Pons (tissue), 1 donor: Measurements from ENCODE around the gene LPAR2.
A peak's percentile ranks its signal among the peaks of the same experiment; 100 is the strongest.
"Not testable (repeated sequence)": the region's sequence is repeated elsewhere in the genome, so short reads cannot be mapped to it uniquely, and the experiment has no call there.

ENCODE experiments used
- DNase-seq: peaks from one replicate; pipeline ENCODE4 v3.0.0-alpha.2; 2016; ENCODE audit warnings: low spot score

The LPAR2 gene

GRCh38 chr19:19627621-19628500 lies at the start of gene LPAR2:
TSS of gene LPAR2 (minus strand) at chr19:19628220. CDS start at chr19:19627275, 945 bp downstream.
- no peak for DNase-seq

DNA sequence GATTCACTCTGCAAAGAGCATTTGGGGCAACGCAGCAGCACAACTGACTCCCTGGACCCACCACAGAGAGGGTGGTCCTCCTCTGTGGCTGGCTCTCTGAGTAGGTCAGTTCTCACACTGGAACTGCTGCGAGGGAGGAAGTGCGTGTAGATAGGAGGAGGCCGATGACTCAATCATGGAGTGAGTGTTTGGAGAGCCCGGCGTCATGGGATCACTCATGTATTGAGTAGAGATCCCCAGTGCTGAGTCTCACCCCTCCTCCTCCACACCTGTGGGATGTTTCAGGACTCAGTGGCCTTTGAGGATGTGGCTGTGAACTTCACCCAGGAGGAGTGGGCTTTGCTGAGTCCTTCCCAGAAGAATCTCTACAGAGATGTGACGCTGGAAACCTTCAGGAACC lies 49.6 kb upstream of the LPAR2 start:
- DNase-seq = no peak

DNA sequence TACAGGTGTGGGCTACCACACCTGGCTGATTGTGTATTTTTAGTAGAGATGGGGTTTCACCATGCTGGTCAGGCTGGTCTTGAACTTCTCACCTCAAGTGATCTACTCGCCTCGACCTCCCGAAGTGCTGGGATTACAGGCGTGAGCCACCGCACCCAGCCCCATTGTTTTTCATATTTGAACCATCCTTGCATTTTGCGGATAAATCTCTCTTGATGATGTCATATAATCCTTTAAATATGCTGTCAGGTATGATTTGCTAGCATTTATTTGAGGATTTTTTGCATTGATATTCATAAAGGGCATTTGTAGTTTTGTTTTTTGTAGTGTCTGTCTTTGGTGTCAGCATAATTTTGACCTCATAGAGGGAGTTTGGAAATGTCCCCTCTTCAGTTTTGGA lies 46.3 kb upstream of the LPAR2 start:
- DNase-seq = no peak

- DNase-seq = no peak
These were observed 44.8 kb upstream of the LPAR2 start for GRCh38 chr19:19672816-19673215.

DNA sequence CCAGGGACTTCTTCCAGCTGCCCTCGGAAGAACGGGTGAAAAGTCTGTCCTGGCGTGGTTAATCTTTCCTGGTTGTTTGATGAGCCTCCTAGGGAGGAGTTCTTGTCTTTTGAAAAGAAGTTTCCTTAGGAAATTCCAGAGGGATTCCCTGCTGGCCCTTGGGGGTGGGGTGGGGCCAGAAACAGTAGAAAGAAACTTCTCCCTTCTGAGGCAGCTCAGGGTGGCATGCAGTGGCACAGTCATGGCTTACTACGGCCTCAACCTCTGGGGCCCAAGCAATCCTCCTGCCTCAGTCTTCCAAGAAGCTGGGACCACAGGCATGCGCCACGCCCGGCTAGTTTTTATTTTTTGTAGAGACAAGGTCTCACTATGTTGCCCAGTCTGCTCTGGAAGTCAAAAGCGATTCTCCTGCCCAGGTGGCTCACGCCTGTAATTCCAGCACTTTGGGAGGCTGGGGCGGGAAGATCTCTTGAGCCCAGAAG lies 42.1 kb upstream of the LPAR2 start:
- DNase-seq = no peak

DNA sequence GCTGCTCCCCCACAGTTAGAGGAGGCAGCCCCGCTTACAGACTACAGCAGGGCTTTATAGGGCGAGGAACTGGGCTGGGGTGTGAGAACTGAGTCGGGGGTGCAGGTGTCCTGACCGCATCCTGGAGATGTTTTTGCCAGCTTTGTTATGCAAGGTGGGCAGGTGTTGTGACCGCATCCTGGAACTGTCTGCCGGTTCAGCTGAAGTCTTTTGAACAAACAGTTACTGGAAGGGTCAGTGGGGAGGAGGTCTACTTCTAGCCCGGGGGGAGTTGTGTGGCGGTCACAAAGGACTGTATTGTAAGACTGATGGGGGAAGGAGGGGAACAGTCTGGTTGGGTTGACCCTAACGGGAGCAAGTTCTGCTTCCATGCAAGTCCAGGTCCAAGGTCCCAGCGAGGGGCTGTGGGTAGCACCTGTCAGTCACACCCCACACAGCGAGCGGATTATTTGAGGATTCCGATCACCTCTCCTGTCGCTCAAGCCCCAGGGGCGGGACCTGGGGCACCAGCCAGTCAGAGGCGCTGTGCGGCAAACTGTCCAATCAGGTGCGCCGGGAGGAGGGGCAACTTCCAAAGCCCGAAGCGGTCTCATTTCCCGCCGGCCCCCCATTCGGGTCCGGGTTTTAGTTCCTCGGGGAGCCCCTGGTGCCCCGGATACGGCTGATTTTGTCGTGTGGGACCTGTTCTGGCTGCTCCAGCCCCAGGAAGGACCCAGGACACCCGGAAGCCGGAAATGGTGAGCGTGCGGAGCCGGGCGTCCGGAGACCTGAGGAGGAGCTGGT lies 40.4 kb upstream of the LPAR2 start, which contains the start of gene ZNF101:
Gene ZNF101 (plus strand): TSS at position 610 of the 783 bp plus-strand sequence. CDS start 125 bp downstream, at position 735.
- peak; percentile 96 for DNase-seq

DNA sequence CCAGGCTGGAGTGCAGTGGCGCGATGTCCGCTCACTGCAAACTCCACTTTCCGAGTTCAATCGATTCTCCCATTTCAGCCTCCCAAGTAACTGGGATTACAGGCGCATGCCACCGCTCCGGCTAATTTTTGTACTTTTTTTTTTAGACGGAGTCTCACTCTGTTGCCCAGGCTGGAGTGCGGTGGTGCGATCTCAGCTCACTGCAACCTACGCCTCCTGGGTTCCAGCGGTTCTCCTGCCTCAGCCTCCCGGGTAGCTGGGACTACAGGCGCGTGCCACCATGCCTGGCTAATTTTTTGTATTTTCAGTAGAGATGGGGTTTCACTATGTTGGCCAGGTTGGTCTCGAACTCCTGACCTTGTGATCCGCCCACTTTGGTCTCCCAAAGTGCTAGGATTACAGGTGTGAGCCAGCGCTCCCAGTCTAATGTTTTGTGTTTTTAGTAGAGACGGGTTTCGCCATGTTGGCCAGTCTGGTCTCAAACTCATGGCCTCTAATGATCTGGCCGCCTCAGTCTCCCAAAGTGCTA lies 37.5 kb upstream of the LPAR2 start:
- DNase-seq = not testable (repeated sequence)

DNA sequence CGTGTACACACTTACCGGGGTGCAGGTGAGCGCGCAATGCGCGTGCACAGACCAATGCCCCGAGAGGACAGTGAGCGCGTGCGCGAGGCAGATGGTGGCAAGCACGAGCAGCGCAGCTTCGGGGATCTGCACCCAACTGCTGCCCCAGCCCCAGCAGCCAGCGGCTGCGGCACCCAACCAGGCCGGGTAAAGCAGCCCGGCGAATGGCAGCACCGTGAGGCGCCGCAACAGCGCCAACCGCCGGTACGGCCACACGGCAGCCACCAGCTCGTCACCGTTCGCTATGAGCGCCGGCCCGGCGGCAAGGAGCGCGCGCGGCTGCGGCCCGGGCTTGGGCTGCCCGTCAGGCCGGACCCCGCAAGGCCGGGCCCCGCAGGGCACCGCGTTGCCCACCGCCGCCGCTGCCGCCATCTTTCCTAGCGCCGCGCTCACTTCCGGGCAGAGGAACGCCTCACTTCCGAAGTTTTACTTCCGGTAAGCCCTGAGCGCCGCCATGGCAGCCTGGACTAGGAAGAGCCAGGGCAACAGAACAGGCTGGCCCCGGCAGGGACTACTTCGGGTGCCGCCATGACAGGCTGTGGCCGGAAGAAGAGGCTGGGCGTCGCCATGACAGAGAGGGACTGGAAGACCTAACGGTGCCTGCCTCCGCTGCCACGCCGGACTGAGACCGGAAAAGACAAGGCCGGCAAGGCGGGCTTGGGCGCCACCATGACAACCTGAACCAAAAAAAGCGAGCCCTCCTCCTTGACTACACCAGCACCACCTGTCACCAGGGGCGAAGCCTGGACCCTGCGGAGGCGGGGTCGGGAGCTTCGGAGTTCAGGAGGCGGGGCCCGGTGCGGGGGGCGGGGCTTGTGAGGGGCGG lies 35.5 kb upstream of the LPAR2 start, which contains the start of gene ATP13A1:
Gene ATP13A1 (minus strand): TSS at position 421 of the 865 bp plus-strand sequence. CDS start 10 bp downstream, at position 411.
- DNase-seq = peak; percentile 98

DNA sequence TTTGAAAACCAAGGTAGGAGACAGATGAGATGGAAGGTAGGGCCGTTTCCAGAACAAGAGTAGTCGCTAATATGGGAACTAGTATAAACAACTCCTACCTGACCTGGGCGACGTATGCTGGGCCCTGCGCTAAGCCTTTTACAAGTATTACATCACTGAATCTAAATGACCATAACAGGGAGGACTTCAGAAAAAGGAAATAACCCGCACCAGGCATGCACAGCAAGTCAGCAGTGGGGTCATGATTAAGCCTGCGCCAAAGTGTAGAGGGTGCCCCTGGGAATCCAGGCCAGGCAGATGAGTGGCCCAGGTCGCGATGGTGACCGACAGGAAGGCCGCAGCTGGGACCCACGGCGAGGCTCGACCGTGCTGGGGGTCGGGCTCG lies 34.8 kb upstream of the LPAR2 start:
- DNase-seq = no peak

DNA sequence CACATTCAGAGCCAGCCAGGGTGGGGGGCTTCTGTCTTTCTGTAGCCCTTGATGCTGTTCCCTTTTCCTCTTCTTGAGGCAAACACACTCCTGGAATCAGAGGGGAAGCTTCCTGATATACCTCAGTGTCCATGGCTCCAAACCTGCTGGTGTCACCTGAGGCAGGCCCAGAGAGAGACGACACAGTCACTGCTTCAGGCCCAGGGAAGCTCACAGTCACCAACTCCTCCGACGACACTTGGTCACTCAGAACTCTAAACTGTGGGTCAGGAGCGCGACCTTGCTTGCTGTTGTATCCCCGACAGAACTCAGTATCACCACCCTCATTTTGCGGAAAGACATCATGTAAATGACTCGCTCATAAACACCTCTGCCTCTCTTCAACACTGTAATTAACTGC lies 34.3 kb upstream of the LPAR2 start:
- no peak for DNase-seq

DNA sequence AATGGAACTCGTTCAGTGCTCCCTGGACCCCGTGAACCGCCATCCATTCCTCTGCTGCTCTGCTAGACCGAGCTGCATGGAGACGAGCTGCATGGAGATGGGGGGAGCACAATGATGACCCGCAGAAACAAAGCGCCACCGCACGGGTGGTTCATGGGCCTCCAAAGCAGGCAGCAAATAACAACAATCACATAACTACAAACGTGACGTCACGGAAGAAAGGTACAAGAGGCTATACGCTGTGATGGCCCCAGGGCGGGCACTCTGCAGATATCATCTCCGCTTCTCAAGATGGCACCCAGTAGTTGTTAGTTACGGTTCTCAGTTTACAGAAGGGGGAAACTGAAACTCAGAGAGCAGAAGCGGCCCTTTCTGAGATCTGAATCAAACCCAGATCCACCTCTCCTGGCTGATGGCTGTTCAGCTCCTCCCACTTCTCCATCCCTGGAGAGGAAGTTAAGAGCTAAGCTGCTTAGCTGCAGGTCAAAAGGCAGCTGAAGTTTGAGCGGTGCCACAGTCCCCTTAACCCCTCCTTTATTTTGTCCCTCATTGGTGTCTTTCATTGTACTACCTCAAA lies 33.7 kb upstream of the LPAR2 start:
- DNase-seq = peak; percentile 66

DNA sequence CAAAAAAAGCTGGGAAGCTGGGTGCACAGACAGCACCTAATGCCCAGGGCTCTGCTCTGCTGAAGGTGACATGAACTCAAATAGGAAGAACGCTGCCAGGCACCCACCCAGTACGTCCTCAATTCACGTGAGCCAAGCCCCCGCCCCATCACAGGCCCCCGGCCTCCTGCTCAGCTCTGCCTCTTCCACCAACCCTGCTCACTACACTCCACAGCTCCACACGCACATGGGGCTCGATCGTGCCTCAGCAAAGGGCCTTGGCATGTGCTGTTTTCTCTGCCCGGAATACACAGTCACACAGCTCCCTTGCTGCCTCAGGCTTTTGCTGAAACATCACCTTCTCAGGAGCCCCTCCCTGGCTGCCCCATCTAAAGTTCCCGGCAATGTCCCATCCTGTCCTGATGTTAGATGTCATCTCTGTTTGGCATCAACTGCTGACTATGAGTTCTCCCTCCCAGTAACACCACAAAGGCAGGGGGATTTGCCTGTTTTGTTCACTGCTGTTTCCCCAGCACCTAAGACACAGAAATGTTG lies 33.2 kb upstream of the LPAR2 start:
- no peak for DNase-seq

DNA sequence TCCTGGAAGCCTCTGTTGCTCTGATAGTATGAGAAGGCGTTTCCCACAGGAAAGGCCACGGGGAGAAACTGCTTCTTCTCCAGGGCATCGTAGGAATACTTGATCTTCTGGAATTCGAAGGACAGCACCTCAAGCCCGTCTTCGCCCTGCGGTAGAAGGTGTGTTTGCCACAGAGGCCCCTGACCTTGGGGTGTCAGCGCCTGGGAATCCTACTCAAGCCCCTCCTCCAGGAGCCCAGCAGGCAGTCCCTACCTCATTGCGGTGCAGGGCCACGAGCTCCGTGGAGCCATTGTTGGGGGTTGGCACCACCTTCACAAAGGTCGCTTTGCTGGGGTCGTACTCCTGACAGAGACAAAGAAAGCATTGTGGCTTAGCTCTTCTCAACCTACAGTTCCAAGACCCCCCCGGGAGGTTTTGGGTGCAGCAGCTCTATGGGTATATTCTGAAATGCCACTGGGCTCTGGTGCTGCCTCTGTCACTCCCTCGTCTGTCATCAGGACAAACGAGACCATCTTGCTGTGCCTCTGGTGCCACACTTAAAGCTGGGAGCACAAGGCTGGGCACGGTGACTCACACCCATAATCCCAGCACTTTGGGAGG lies 31.7 kb upstream of the LPAR2 start:
- no peak for DNase-seq

- no peak for DNase-seq
These were observed 29.4 kb upstream of the LPAR2 start for GRCh38 chr19:19657397-19657783.

DNA sequence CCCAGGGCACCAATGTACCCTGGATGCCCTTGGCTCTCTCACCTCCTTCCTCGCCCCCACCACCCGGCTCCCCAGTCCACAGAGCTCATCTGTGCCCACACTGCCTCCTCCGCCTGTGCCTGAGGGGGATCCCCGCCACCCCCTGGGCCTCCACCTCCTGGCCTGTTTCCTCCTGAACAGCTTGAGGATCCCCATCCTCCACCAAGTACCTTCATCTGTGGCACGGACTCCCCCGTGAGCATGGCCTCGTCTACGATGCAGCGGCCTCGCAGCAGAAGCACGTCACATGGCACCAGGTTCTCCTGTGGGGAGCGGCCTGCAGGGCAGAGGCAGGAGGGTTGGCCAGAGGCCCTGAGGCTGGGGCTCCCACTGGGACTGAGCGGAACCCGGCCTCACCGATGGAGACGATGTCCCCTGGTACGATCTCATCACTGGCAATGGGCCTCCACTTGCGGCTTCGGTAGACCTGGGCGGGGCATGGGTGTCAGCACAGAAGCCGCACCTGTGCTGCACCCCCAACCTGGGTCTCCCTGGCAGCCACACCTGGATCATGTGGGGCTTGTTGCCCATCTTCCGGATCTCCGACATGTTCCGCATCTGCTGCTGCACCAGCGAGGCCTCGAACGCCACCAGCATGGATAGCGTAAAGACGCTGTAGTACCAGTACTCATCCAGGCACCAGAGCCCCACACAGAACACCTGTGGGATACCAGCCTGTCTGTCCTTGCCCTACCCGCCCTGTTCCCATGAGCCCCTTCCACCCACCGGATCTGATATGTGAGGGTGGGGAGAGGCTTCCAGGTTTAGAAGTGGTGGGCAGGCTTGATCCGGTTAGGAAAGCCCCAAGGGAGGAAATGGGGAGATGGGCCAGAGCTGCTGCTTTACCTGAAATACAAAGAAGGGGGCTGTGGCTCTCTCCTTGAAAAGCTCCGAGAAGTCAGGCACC lies 28.7 kb upstream of the LPAR2 start:
- no peak for DNase-seq

DNA sequence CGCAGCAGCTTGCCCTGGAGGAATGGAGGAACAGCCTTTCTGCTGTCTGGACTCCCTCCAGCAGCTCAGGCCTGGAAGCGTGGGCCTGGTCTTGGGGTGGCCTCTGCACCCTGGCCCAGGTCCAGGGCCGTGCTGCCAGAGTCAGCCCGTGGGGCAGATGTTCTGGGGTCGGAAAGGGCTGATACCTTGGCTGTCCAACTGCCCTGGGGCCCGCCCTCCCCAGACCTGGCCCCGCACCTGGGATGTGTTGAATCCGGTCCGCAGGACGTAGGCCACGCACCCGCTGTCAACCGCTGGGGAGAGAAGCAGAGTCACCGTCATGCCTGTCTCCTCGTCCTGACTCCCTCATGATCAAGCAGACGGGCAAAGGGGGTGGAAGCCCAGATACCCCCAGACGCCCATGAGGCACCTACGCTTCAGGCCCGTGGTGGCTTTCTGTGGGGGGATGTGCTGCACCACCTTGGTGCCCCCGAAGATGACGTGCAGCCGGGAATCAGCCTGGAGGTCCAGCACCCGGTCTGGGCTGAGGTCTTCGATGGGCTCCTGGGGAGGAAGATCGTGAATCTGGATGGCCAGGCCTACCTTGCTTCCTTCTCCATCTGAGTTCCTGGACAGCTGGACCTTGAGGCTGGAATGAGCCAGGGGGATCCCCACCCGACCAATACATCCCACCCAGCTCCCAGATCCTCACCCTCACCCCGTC lies 27.8 kb upstream of the LPAR2 start:
- DNase-seq = no peak

GRCh38 chr19:19655051-19655594 lies 27.1 kb upstream of the LPAR2 start:
- DNase-seq = no peak

DNA sequence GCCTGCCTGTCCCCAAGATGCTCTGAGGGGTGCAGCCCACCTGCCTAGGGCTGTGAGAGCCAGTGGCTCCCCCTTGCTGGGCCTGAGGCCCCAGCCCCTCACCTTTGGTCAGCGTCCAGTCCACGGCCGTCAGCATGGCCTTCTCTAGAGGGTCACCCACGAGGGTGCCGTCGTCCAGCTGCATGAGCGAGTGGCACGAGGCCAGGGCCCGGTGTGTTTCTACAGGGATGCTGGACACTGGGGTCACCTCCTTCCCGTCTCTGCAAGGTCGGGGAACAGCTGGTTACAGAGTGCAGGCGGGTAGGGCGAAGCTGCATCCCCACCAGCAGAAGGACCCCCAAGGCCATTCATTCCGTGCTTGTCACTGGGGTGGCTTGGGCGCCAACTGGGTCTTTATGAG lies 26.4 kb upstream of the LPAR2 start:
- DNase-seq = no peak
